Activated CD4-positive, alpha-beta T cell treated with anti-CD3 and anti-CD28 coated beads for 36 hours (primary cell): ENCODE data around the gene SLC29A2. TPM values are rescaled to one million over a fixed set of nuclear protein-coding genes. Genes with fewer than 3 reads are reported as not detected.

Source experiments
- ATAC-seq: fragments of 200-7000 bp; cut with Tn5 transposase; one replicate; pipeline ENCODE4 v1.10.0; 2021; ENCODE audit warnings: mild to moderate bottlenecking, moderate library complexity
- CTCF ChIA-PET: fragments of 350-600 bp; sonication (Branson Sonifier 250); formaldehyde crosslinking; loops from one replicate; lab custom pipeline; 2021; ENCODE audit warnings: antibody characterized with exemption; lab: Charles Lee
- POLR2A ChIA-PET: fragments of 350-600 bp; sonication (Branson Sonifier 250); formaldehyde crosslinking; loops from one replicate; lab custom pipeline; 2021; ENCODE audit warnings: antibody characterized with exemption, inconsistent platforms; lab: Charles Lee
- DNase-seq: peaks from one replicate; pipeline ENCODE4 v3.0.0-alpha.2; 2020
- H3K27ac Mint-ChIP-seq: one replicate; pipeline ENCODE4 v1.8.0; 2021; ENCODE audit warnings: mixed read lengths
- H3K27me3 Mint-ChIP-seq: one replicate; pipeline ENCODE4 v1.8.0; 2021; ENCODE audit warnings: mixed read lengths
- H3K36me3 Mint-ChIP-seq: one replicate; pipeline ENCODE4 v1.8.0; 2021; ENCODE audit warnings: low read depth, mixed read lengths
- H3K4me1 Mint-ChIP-seq: one replicate; pipeline ENCODE4 v1.8.0; 2021; ENCODE audit warnings: mixed read lengths
- H3K4me3 Mint-ChIP-seq: one replicate; pipeline ENCODE4 v1.8.0; 2021; ENCODE audit warnings: mild to moderate bottlenecking, moderate library complexity, mixed read lengths
- H3K9me3 Mint-ChIP-seq: one replicate; pipeline ENCODE4 v1.8.0; 2021; ENCODE audit warnings: low read depth, mixed read lengths
- intact Hi-C, 2 experiments: fragments of 100-400 bp; cut with DNase I in 1 of 2; cut with micrococcal nuclease in 1 of 2; formaldehyde crosslinking; loops; one replicate each; pipeline versions ENCODE4 v1.14.2 to v1.15.1; 2022 to 2024; cut with DNase I, micrococcal nuclease
- total RNA-seq, 2 experiments: library from RNA; stranded (reverse); gene quantifications; one replicate each; pipeline ENCODE4 v1.2.3, GENCODE V29; 2021

The SLC29A2 gene
- total RNA-seq, 2 experiments from 2014 or later: 13.6 to 14.4 TPM

DNA sequence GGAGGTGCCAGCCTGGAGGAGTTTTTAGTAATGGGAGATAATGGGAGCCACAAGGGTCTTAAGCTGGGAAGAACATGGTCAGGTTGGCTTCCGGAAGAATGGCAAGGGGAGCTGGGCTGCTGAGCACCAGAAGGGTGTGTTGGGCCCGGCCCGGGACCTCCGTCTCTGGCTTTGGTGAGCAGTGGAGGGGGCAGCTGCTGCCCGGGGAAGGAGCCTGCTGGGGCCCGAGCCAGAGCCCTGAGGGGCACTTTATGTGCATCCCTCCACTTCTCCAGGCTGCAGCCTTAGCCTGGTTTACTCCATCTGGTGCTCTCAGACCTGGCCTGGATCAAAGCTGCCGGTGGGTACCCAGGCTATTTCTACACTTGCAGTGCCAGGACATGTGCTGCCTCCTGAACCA lies 40.5 kb upstream of the SLC29A2 start:
- peaks cover 10% of the 10 kb centered on the region for H3K4me1 Mint-ChIP-seq
- no peak overlapping the region for H3K4me3 Mint-ChIP-seq
- no peak overlapping the region for H3K27ac Mint-ChIP-seq
- DNase-seq (no peak), ATAC-seq (no peak)
- no peaks in the 10 kb centered on the region for H3K9me3 Mint-ChIP-seq
- intact Hi-C loops: no loop called here
- no peaks in the 10 kb centered on the region for H3K36me3 Mint-ChIP-seq
- peaks cover 37% of the 10 kb centered on the region for H3K27me3 Mint-ChIP-seq
- POLR2A ChIA-PET: interaction anchor here (1.7 kb wide), 1 partner anchor 9 kb away, joined by 5 read pairs; the partner anchor contains the start of gene NPAS4
- CTCF ChIA-PET: interaction anchor here (0.6 to 1.2 kb wide), 3 partner anchors 40 to 288 kb away, joined by 3 to 5 read pairs (median 3); no protein-coding TSS in a partner anchor

DNA sequence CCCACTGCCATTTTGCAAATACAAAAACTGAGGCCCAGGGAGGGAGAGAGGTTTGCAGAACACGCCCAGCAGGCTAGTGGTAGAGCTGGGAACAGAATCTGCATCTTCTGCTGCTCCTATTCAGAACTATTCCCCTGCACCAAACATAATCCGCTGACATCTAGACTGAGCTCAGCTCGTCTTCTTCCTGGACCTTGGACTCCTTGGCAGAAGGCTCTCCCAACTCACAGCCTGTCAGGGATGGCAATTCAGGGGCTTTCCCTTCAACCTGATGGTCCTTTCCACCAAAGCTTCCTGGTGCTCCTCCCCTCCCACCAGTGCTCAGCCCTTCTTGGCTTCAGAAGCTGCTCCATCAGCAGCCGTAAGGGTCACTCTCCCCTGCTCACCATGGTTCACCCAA lies 39.8 kb upstream of the SLC29A2 start:
- Mint-ChIP-seq H3K4me1 (peaks cover 2% of the 10 kb centered on the region), H3K27ac (no peak overlapping the region), H3K9me3 (no peaks in the 10 kb centered on the region), H3K4me3 (no peak overlapping the region), H3K36me3 (no peaks in the 10 kb centered on the region), H3K27me3 (peaks cover 32% of the 10 kb centered on the region)
- ATAC-seq: no peak
- DNase-seq: no peak
- ChIA-PET CTCF (interaction anchor here (0.6 to 1.3 kb wide), 4 partner anchors 18 to 146 kb away, joined by 3 to 4 read pairs (median 3); partner anchors contain the start of gene MRPL11), POLR2A (interaction anchor here (1.7 kb wide), 1 partner anchor 10 kb away, joined by 5 read pairs; the partner anchor contains the start of gene NPAS4)
- intact Hi-C loops: no loop called here

DNA sequence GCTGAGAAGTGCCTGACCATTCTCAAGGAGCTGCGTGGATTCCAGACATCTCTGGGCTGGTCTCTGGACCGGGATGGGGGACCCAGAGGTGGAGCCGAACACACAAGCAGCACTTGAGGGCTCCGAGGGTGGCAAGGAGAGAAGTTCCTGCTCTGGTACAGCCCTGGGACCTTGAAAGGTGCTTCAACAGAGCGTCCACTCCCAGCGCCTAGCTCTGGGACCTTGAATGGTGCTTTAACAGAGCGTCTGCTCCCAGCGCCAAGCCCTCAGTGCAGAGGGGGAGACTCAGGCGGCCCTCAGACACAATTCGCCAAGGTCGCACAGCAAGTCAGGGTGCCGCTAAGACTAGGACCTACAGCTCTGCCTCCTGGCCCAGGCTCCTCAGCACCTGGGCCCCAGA lies 38.6 kb upstream of the SLC29A2 start:
- POLR2A ChIA-PET: interaction anchor here (1.3 kb wide), 1 partner anchor 8 kb away, joined by 3 read pairs; no protein-coding TSS in a partner anchor
- H3K9me3 Mint-ChIP-seq: no peaks in the 10 kb centered on the region
- H3K4me3 Mint-ChIP-seq: no peak overlapping the region
- no peaks in the 10 kb centered on the region for H3K36me3 Mint-ChIP-seq
- H3K4me1 Mint-ChIP-seq: peaks cover 2% of the 10 kb centered on the region
- intact Hi-C loops: no loop called here
- no peak for DNase-seq
- CTCF ChIA-PET: interaction anchor here (0.6 to 4.4 kb wide), 6 partner anchors 7 to 272 kb away, joined by 3 to 33 read pairs (median 4); partner anchors contain the start of genes MRPL11 and NPAS4
- H3K27me3 Mint-ChIP-seq: peaks cover 31% of the 10 kb centered on the region
- no peak overlapping the region for H3K27ac Mint-ChIP-seq
- no peak for ATAC-seq

DNA sequence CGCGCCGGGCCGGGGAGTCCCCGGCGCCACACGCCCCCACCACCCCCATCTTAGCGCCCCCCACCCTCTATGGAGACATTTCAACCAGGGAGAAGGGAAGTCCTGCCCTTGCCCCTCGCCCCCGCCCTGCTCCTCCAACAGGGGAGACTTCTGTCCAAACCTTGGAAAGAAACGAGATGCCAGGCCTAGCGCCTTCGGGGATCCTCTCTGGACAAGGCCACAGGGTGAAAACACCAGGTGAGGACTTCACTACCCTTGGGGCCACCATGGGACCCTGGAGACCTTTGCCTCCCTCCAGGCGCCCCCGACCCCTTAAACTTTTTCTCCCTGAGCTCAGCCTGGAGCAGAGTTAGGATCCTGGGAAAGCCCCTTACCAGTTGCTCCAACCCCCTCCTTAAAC lies 37.7 kb upstream of the SLC29A2 start:
- Mint-ChIP-seq H3K9me3 (no peaks in the 10 kb centered on the region), H3K4me3 (no peak overlapping the region), H3K27me3 (peaks cover 24% of the 10 kb centered on the region), H3K36me3 (no peaks in the 10 kb centered on the region), H3K4me1 (peaks cover 2% of the 10 kb centered on the region), H3K27ac (no peak overlapping the region)
- ChIA-PET POLR2A (interaction anchor here (1.3 kb wide), 1 partner anchor 9 kb away, joined by 3 read pairs; no protein-coding TSS in a partner anchor), CTCF (interaction anchor here (0.5 to 4.4 kb wide), 15 partner anchors 8 to 269 kb away, joined by 3 to 33 read pairs (median 4); partner anchors contain the start of genes MRPL11, NPAS4 and RBM4B)
- DNase-seq (no peak), ATAC-seq (no peak)
- intact Hi-C loops: no loop called here

DNA sequence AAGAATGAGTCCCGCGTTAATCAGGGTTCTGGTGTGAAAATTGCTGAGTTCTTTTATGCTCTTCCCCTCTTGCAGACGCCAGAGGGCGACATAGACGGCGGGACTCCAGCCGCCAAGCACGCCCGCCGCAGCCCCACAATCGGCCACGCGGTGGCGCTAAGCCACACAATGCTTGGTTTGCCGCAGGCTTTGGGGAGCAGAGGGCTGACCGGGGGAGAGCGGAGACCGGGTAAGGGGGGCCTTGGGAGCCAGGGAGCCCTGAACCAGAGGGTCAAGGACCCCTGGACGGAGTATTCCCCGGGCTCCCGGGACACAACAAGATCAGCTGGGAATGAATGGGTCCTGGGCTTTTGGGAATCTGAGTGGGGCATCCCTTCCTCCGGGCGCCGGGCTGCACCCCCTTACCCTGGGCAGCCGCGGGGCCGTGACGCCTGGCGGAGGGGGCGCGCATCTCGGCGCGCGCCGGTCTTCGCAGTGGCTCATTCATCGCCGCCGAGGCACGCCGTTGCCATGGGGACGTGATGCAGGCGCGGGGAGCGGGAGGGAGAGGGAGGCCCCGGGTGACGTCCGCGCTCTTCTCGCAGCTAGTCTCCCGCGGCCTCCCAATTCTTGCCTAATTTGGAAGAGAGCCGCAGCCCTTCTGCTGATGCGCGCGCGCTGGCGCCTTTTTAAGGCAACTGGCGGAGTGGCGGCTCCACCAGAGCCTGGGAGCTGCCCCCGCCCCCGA lies 37.1 kb upstream of the SLC29A2 start:
- peak; percentile 86 for ATAC-seq
- ChIA-PET CTCF (interaction anchor here (0.5 to 4.4 kb wide), 17 partner anchors 8 to 269 kb away, joined by 3 to 33 read pairs (median 4); partner anchors contain the start of genes MRPL11, NPAS4 and RBM4B), POLR2A (interaction anchor here (1.3 kb wide), 1 partner anchor 9 kb away, joined by 3 read pairs; no protein-coding TSS in a partner anchor)
- H3K36me3 Mint-ChIP-seq: no peaks in the 10 kb centered on the region
- no peaks in the 10 kb centered on the region for H3K9me3 Mint-ChIP-seq
- H3K27ac Mint-ChIP-seq: no peak overlapping the region
- peaks cover 20% of the 10 kb centered on the region for H3K27me3 Mint-ChIP-seq
- H3K4me1 Mint-ChIP-seq: peaks cover 2% of the 10 kb centered on the region
- intact Hi-C loops: loop anchor here (1.0 kb wide), 11 partner anchors 10 to 426 kb away; partner anchors contain the start of genes DPP3 (in 2 of the 2), BBS1 (in 1 of the 2), MRPL11 (in 1 of the 2) and NPAS4 (in 1 of the 2)
- H3K4me3 Mint-ChIP-seq: peak overlapping the region; percentile 67
- DNase-seq: peak; percentile 97

DNA sequence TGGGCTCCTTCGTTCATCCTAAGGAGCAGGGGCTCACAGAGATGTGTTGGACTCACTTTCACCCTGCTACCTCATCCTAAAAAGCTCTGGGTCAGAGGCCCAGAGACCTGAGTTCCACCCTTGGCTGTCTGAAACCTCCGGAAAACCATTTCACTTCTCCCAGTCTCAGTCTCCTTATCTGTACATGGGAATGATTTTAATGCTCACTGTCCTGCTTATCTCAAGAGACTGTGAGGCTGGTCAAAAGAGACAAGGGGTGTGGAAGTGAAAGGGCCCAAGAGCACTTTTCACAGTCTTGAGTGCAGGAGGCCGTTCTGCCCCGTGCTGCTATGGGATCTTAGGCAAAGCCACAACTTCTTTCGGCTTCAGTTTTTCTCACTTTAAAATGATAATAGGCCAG lies 36.1 kb upstream of the SLC29A2 start:
- intact Hi-C loops: loop anchor here (1.0 kb wide), 11 partner anchors 11 to 427 kb away; partner anchors contain the start of genes DPP3 (in 2 of the 2), BBS1 (in 1 of the 2), MRPL11 (in 1 of the 2) and NPAS4 (in 1 of the 2)
- POLR2A ChIA-PET: no interaction called here

DNA sequence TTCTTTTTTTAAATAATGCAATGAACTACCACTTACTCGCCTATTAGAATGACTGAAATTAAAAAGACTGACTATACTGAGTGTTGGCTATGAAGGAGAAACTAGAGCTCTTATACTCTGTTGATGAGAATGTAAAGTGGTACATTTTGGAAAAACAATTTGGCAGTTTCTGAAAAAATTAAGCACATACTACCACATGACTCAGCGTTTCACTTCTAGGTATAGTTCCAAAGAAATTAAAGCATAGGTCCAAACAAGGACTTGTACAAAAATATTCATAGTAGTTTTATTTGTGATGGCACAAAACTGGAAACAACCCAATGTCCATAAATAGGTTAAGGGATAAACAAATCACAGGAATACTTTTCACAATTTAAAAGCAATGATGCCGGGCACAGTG lies 22.4 kb upstream of the SLC29A2 start:
- no peaks in the 10 kb centered on the region for H3K27me3 Mint-ChIP-seq
- CTCF ChIA-PET: interaction anchor here (1.5 kb wide), 2 partner anchors 13 to 37 kb away, joined by 3 read pairs; no protein-coding TSS in a partner anchor

More for the DNA sequence above, 36.1 kb upstream of the SLC29A2 start:
- CTCF ChIA-PET: interaction anchor here (0.7 to 4.4 kb wide), 15 partner anchors 7 to 270 kb away, joined by 3 to 33 read pairs (median 6); partner anchors contain the start of genes MRPL11, NPAS4 and RBM4B
- no peak overlapping the region for H3K27ac Mint-ChIP-seq
- H3K27me3 Mint-ChIP-seq: peaks cover 14% of the 10 kb centered on the region
- H3K9me3 Mint-ChIP-seq: no peaks in the 10 kb centered on the region
- DNase-seq (no peak), ATAC-seq (no peak)
- no peaks in the 10 kb centered on the region for H3K36me3 Mint-ChIP-seq
- peaks cover 2% of the 10 kb centered on the region for H3K4me1 Mint-ChIP-seq
- H3K4me3 Mint-ChIP-seq: no peak overlapping the region

DNA sequence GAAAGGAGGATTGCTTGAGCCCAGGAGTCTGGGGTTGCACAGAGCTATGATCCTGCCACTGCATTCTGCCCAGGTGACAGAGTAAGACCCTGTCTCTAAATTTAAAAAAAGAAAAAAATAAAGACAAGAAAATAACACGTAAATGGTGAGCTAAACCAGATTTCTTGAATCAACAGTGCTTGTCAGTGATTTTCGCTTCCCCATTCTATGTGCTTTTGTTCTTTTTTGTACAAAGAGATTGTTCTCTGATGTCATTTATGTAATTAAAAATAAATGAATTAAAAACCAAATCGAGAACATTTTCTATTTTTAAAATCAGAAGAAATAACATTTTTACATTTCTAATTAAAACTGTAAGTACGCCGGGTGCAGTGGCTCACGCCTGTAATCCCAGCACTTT lies 19.8 kb upstream of the SLC29A2 start:
- intact Hi-C loops: no loop called here
- peaks cover 3% of the 10 kb centered on the region for H3K4me1 Mint-ChIP-seq
- POLR2A ChIA-PET: no interaction called here
- CTCF ChIA-PET: interaction anchor here (0.8 to 1.0 kb wide), 4 partner anchors 28 to 80 kb away, joined by 3 to 4 read pairs (median 4); partner anchors contain the start of genes MRPL11 and RIN1
- no peaks in the 10 kb centered on the region for H3K9me3 Mint-ChIP-seq
- H3K27ac Mint-ChIP-seq: no peak overlapping the region
- H3K36me3 Mint-ChIP-seq: no peaks in the 10 kb centered on the region
- H3K4me3 Mint-ChIP-seq: no peak overlapping the region
- no peak for ATAC-seq
- no peaks in the 10 kb centered on the region for H3K27me3 Mint-ChIP-seq
- DNase-seq: no peak

More for the DNA sequence above, 22.4 kb upstream of the SLC29A2 start:
- no peak overlapping the region for H3K27ac Mint-ChIP-seq
- H3K36me3 Mint-ChIP-seq: no peaks in the 10 kb centered on the region
- H3K9me3 Mint-ChIP-seq: no peaks in the 10 kb centered on the region
- H3K4me3 Mint-ChIP-seq: no peak overlapping the region
- ATAC-seq (no peak), DNase-seq (no peak)
- intact Hi-C loops: no loop called here
- POLR2A ChIA-PET: no interaction called here
- no peaks in the 10 kb centered on the region for H3K4me1 Mint-ChIP-seq

DNA sequence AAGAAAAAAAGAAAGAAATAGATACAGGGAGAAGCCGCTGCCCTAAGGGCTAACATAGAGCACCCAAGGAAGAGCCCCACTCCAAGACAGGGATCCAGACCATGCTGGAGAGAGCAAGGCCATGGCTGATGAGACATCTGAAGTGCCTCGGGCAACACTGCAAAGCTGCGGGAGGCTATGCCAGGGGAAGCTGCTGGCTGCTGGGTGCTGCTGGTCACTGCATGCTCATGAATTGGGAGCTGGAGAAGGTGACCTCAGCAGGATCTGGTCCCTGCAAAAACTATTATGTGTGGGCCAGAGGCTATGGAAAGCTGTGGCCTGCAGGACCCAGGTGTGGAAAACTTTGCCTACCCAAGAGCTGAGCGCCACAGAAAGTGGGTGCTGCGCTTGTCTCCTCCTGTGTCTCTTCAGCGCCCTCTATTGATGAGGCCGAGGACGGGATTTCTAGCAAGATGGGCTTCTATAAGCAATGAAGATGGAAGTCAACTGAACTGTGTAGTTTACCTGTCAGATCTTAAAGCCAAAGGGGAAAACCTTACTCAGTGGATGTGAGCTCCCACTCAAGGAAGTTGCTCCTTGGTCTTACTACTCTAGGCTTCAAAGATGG lies 17.3 kb upstream of the SLC29A2 start:
- Mint-ChIP-seq H3K27ac (no peak overlapping the region), H3K36me3 (no peaks in the 10 kb centered on the region), H3K9me3 (no peaks in the 10 kb centered on the region), H3K27me3 (no peaks in the 10 kb centered on the region), H3K4me1 (peaks cover 7% of the 10 kb centered on the region), H3K4me3 (no peak overlapping the region)
- ChIA-PET POLR2A (interaction anchor here (0.6 kb wide), 1 partner anchor 81 kb away, joined by 3 read pairs; no protein-coding TSS in a partner anchor), CTCF (interaction anchor here (0.5 to 2.8 kb wide), 43 partner anchors 8 to 666 kb away, joined by 3 to 21 read pairs (median 4); partner anchors contain the start of genes BBS1, BRMS1, DPP3 and MRPL11)
- DNase-seq (peak; percentile 87), ATAC-seq (peak; percentile 89)
- intact Hi-C loops: loop anchor here (1.0 to 5.0 kb wide), 2 partner anchors 43 to 77 kb away; no protein-coding TSS in a partner anchor

DNA sequence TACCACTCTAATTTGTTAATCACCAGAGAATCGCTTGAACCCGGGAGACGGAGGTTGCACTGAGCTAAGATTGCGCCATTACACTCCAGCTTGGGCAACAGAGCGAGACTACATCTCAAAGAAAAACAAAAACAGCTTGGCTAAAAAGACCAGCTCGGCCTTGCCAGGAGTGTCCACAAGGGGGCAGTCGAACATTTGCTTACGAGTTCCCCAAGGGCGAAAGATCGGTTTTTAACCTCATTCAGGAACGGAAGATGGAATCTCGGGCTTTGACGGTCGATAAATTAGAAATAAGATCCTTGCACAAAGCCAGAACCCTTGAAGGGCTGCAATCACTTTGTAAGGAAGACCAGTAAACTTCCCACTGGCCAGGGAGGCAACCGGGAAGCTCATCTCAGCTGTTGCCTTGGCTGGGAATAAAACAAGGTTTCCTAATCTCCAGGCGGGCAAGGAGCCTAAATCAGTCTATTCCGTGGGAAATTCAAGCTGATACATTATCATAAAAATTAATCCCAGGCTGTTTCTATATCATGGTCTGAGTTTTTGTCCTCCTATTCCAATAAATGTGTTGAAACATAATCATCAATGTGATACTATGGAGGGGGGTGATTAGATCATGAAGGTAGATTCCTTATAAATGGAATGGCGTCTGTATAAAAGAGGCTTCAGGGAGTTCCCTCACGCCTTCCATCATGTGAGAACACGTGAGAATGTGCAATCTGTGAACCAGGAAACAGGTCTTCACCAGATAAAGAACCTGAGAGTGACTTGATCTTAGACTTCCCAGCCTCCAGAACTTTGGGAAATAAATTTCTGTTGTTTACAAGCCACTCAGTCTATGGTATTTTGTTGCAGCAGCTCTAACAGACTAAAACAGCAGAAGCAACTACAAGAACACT lies 14.9 kb upstream of the SLC29A2 start:
- H3K27ac Mint-ChIP-seq: peak overlapping the region; percentile 15
- no peaks in the 10 kb centered on the region for H3K9me3 Mint-ChIP-seq
- H3K27me3 Mint-ChIP-seq: no peaks in the 10 kb centered on the region
- DNase-seq: peak; percentile 92
- intact Hi-C loops: loop anchor here (2.0 to 5.0 kb wide), 2 partner anchors 14 to 46 kb away; no protein-coding TSS in a partner anchor
- H3K4me3 Mint-ChIP-seq: peak overlapping the region; percentile 47
- ChIA-PET CTCF (interaction anchor here (0.6 to 2.8 kb wide), 49 partner anchors 9 to 915 kb away, joined by 3 to 34 read pairs (median 4); partner anchors contain the start of genes B4GAT1, CTSF, MRPL11 and NPAS4), POLR2A (interaction anchor here (0.6 to 1.5 kb wide), 2 partner anchors 13 to 14 kb away, joined by 3 to 12 read pairs; no protein-coding TSS in a partner anchor)
- peak; percentile 80 for ATAC-seq
- H3K4me1 Mint-ChIP-seq: peaks cover 7% of the 10 kb centered on the region
- no peaks in the 10 kb centered on the region for H3K36me3 Mint-ChIP-seq
